ENCODE results near the gene ACTG2. TPM values are rescaled to one million over a fixed set of nuclear protein-coding genes. Genes with fewer than 3 reads are reported as not detected.

Gene ACTG2
- total RNA-seq, 4 donors from 2014 or later: 0.51 to 8.5 (median 3.1) TPM

GRCh38 chr2:73903313-73903712 is 10.5 kb downstream of the ACTG2 start:
- TF ChIP-seq CTCF (IDR thresholded peaks at IDR 0.05; ENCODE audit: low read depth): no peak

DNA sequence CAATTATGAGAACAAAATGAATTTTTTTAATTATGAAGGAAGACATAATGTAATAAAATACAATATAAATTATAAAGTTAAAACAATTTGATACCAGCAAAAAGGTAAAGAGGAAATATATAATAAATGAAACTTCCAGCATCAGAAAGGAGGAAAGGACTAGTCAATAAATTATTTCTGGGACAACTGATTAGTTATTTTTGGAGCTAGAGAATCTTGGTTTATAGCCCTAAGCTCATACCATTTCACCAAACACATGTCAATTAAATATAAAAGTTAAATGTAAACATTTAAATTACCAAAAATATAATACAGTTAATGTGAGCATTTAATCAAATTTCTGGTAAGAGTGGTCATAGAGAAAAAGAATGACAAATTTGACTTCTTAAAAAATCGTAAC is 12.1 kb downstream of the ACTG2 start:
- no peak for TF ChIP-seq CTCF (IDR thresholded peaks at IDR 0.05; ENCODE audit: low read depth)

GRCh38 chr2:73906847-73907505 is 14.2 kb downstream of the ACTG2 start:
- no peak for TF ChIP-seq CTCF (IDR thresholded peaks at IDR 0.05; ENCODE audit: low read depth)

- no peak for TF ChIP-seq CTCF (IDR thresholded peaks at IDR 0.05; ENCODE audit: low read depth)
These were observed 15.1 kb downstream of the ACTG2 start for GRCh38 chr2:73907840-73908452.

- no peak for TF ChIP-seq CTCF (IDR thresholded peaks at IDR 0.05; ENCODE audit: low read depth)
These were observed 16.2 kb downstream of the ACTG2 start for GRCh38 chr2:73908689-73909652.

DNA sequence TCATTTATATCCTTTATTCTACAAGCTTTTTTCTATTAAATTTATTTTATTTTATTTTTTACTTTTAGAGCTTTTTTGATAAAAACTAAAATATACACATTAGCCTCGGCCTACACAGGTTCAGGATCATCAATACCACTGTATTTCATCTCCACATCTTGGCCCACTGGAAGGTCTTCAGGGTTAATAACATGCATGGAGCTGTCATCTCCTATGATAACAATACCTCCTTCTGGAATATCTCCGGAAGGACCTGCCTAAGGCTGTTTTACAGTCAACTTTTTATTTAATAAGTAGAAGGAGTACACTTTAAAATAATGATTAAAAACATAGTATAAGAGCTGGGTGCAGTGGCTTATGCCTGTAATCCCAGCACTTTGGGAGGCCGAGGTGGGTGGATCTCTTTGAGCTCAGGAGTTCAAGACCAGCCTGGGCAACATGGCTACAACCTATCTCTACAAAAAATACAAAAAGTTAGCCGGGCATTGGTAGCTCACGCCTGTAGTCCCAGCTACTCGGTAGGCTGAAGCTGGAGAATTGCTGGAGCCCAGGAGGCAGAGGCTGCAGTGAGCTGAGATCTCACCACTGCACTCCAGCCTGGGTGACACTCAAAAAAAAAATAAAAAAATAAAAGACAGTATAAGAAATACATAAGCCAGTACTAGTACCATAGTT is 18.2 kb downstream of the ACTG2 start:
- TF ChIP-seq CTCF (IDR thresholded peaks at IDR 0.05; ENCODE audit: low read depth): no peak

Measured in subcutaneous adipose tissue (tissue), 4 donors.